ENCODE measurements around the gene PARP11.

Gene PARP11

GRCh38 chr12:3797531-3798048 is 75.6 kb downstream of the PARP11 start:
- TF ChIP-seq CTCF (IDR thresholded peaks at IDR 0.05; ENCODE audit: low read depth, low read length, missing control alignments) = no peak
- DNase-seq (ENCODE audit: extremely low read depth, low read depth) = no peak
- H3K4me3 ChIP-seq (replicated peaks; ENCODE audit: low read depth, low read length) = no peak overlapping the region

- TF ChIP-seq CTCF (IDR thresholded peaks at IDR 0.05; ENCODE audit: low read depth, low read length, missing control alignments) = no peak
- no peak overlapping the region for H3K4me3 ChIP-seq (replicated peaks; ENCODE audit: low read depth, low read length)
- DNase-seq (ENCODE audit: extremely low read depth, low read depth) = no peak
Measured at GRCh38 chr12:3795492-3796133, 77.6 kb downstream of the PARP11 start.

- DNase-seq (ENCODE audit: extremely low read depth, low read depth) = no peak
- H3K4me3 ChIP-seq (replicated peaks; ENCODE audit: low read depth, low read length) = no peak overlapping the region
- no peak for TF ChIP-seq CTCF (IDR thresholded peaks at IDR 0.05; ENCODE audit: low read depth, low read length, missing control alignments)
Measured at GRCh38 chr12:3795066-3795465, 78.1 kb downstream of the PARP11 start.

GRCh38 chr12:3792623-3793288 is 80.4 kb downstream of the PARP11 start:
- no peak for TF ChIP-seq CTCF (IDR thresholded peaks at IDR 0.05; ENCODE audit: low read depth, low read length, missing control alignments)
- no peak overlapping the region for H3K4me3 ChIP-seq (replicated peaks; ENCODE audit: low read depth, low read length)
- DNase-seq (ENCODE audit: extremely low read depth, low read depth) = no peak

GRCh38 chr12:3791256-3791874 is 81.8 kb downstream of the PARP11 start:
- DNase-seq (ENCODE audit: extremely low read depth, low read depth) = no peak
- H3K4me3 ChIP-seq (replicated peaks; ENCODE audit: low read depth, low read length) = no peak overlapping the region
- TF ChIP-seq CTCF (IDR thresholded peaks at IDR 0.05; ENCODE audit: low read depth, low read length, missing control alignments) = no peak

GRCh38 chr12:3790642-3791041 is 82.6 kb downstream of the PARP11 start:
- TF ChIP-seq CTCF (IDR thresholded peaks at IDR 0.05; ENCODE audit: low read depth, low read length, missing control alignments) = no peak
- DNase-seq (ENCODE audit: extremely low read depth, low read depth) = no peak
- no peak overlapping the region for H3K4me3 ChIP-seq (replicated peaks; ENCODE audit: low read depth, low read length)

Measured in HFF-Myc (cell line).